Vagina (tissue), 2 donors: ENCODE data around the gene SELENOO.

ENCODE experiments used
- POLR2A ChIP-seq, 2 donors: fragments of 450-650 bp; IDR thresholded peaks; one replicate each; pipeline ENCODE4 v1.6.1; 2017; ENCODE audit warnings: antibody characterized with exemption in 2 of 2, mild to moderate bottlenecking in 2 of 2, moderate library complexity in 2 of 2
- TF ChIP-seq, protein P1 (sequence below), 3 experiments: fragments of 450-650 bp in 2 of 3; fragments of 200-600 bp in 1 of 3; sonication (generic) in 1 of 3; IDR thresholded peaks; one replicate each; pipeline ENCODE4 v1.5.1; 2017 to 2019; ENCODE audit warnings: antibody characterized with exemption in 3 of 3, mild to moderate bottlenecking in 2 of 3, moderate library complexity in 2 of 3

DNA sequence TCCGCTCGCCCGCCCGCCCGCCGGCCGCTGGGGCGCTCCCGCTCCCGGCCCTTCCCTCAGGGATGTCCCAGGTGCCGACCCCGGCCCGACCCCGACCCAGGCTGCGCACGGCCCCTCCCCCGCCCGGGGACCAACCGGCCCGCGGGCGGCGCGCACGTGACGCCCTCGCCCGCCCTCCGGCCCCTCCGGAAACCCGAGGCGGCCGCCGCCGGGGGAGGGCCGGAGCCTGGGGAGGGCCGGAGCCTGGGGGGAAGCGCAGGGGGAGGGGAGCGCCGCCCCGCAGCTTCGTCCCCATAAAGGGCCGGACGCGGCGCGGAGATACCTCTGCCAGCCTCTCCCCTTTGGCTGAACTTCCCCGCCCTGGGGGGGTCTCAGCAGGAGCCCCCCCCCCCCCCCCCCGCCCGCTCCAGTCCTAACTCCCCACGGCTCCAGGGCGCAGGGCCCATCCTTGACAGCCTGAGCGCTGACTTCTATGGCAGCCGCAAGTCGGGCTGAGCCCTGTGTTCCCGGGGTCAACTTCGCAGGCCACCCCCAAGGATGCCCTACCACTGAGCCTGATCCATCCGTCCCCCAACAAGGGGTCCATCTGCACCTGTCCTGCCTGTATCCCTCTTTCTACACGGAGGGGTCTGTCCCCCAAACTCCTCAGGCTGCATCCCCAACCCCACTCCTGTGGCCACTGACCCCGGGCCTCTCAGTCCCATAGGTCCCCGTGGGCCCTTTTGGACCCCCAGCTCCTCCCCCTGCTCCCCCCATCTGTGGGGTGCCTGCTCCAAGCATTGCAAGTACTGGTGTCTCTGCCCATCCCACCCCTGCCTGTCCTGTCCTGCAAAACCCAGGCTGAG lies 61.0 kb downstream of the SELENOO start, which contains the start of gene MAPK12:
- no peak for TF ChIP-seq POLR2A (IDR thresholded peaks at IDR 0.05)
- TF ChIP-seq, protein P1, sequence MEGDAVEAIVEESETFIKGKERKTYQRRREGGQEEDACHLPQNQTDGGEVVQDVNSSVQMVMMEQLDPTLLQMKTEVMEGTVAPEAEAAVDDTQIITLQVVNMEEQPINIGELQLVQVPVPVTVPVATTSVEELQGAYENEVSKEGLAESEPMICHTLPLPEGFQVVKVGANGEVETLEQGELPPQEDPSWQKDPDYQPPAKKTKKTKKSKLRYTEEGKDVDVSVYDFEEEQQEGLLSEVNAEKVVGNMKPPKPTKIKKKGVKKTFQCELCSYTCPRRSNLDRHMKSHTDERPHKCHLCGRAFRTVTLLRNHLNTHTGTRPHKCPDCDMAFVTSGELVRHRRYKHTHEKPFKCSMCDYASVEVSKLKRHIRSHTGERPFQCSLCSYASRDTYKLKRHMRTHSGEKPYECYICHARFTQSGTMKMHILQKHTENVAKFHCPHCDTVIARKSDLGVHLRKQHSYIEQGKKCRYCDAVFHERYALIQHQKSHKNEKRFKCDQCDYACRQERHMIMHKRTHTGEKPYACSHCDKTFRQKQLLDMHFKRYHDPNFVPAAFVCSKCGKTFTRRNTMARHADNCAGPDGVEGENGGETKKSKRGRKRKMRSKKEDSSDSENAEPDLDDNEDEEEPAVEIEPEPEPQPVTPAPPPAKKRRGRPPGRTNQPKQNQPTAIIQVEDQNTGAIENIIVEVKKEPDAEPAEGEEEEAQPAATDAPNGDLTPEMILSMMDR (IDR thresholded peaks at IDR 0.05): no peak
